ENCODE data around the gene AGBL1. TPM values are rescaled to one million over a fixed set of nuclear protein-coding genes. Genes with fewer than 3 reads are reported as not detected.

Gene AGBL1
- total and polyA plus RNA-seq, 4 donors = not detected

DNA sequence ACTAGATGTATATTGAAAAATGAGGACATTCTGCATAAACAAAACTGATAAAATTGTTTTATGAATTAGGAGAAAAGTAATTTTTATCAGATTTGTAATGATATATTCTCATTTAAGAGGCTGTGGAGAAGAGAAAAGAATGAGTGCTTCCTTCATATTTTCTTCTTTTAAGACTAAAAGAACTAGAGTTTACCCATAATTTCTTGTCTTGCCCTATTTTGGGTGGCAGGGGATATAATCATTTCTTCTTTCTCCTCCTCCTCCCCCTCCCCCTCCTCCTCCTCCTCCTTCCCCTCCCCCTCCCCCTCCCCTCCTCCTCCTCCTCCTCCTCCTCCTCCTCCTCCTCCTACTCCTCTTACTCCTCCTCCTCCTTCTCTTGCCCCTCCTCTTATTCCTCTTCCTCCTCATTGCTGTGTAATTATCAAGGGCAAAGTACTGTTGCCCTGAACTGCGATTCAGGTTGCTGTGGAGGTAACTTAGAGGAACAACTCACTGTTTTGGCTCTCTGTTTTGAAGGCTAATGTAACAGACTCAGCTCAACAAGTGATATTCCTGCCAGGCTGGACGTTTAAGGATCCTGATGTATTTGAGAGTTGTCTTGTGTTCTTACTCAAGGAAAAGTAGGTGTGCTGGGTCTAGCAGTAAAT is 555.4 kb downstream of the AGBL1 start:
- 49% methylated on average over 2 of the region's 2 CpGs for whole genome bisulfite sequencing
- H3K36me3 ChIP-seq (ENCODE audit: control insufficient read depth in 4 of 4, insufficient read depth in 3 of 4, low read depth in 1 of 4, low read length in 3 of 4) = no peaks in the 10 kb centered on the region
- no peaks in the 10 kb centered on the region for H3K9me3 ChIP-seq (ENCODE audit: control insufficient read depth in 4 of 4, low read length in 3 of 4)
- H3K9ac ChIP-seq (ENCODE audit: low read depth in 1 of 2, low read length in 2 of 2) = no peak overlapping the region
- H3K4me1 ChIP-seq (ENCODE audit: control insufficient read depth in 4 of 4, insufficient read depth in 4 of 4, low read length in 3 of 4) = no peaks in the 10 kb centered on the region
- no peak overlapping the region for H3K27ac ChIP-seq (ENCODE audit: low read depth in 1 of 2, low read length in 2 of 2)
- no peak for DNase-seq (ENCODE audit: low spot score)
- H3K4me3 ChIP-seq (ENCODE audit: low read depth in 1 of 3, low read length in 3 of 3) = no peak overlapping the region
- TF ChIP-seq SP1 (IDR thresholded peaks at IDR 0.05) (no peak), YY1 (IDR thresholded peaks at IDR 0.05) (no peak), ATF3 (IDR thresholded peaks at IDR 0.05) (no peak), GABPA (IDR thresholded peaks at IDR 0.05 in 1 of 2, conservative IDR thresholded peaks at IDR 0.05 in 1 of 2) (no peak), RXRA (IDR thresholded peaks at IDR 0.05) (no peak), ZBTB33 (IDR thresholded peaks at IDR 0.05) (no peak), TAF1 (conservative IDR thresholded peaks at IDR 0.05) (no peak), HNF4A (conservative IDR thresholded peaks at IDR 0.05) (no peak), FOXA2 (IDR thresholded peaks at IDR 0.05) (no peak)
- TF ChIP-seq, protein P1, sequence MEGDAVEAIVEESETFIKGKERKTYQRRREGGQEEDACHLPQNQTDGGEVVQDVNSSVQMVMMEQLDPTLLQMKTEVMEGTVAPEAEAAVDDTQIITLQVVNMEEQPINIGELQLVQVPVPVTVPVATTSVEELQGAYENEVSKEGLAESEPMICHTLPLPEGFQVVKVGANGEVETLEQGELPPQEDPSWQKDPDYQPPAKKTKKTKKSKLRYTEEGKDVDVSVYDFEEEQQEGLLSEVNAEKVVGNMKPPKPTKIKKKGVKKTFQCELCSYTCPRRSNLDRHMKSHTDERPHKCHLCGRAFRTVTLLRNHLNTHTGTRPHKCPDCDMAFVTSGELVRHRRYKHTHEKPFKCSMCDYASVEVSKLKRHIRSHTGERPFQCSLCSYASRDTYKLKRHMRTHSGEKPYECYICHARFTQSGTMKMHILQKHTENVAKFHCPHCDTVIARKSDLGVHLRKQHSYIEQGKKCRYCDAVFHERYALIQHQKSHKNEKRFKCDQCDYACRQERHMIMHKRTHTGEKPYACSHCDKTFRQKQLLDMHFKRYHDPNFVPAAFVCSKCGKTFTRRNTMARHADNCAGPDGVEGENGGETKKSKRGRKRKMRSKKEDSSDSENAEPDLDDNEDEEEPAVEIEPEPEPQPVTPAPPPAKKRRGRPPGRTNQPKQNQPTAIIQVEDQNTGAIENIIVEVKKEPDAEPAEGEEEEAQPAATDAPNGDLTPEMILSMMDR (IDR thresholded peaks at IDR 0.05; ENCODE audit: low read depth, low read length, missing input control) = no peak
- H3K27me3 ChIP-seq (ENCODE audit: control insufficient read depth in 4 of 4, insufficient read depth in 4 of 4, low read length in 3 of 4) = no peaks in the 10 kb centered on the region

DNA sequence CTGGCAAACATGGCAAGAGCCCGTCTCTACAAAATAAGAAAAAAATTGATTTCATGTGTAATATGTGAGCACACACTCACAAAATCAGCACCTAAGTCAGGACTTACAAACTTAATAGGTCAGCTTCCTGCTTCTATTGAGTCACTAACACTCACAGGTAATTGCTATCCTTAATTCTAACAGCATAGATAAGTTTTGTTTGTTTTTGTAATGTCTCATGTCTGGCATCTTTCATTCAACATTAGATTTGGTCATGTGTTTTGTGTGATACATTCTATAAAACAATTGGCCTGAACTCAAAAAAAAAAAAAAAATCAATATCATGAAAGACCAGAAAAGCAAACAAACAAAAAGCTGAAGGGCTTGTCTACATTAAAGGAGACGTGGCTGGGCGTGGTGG is 564.7 kb downstream of the AGBL1 start:
- WGBS = 57% methylated on average over 3 of the region's 3 CpGs

More for the DNA sequence above, 564.7 kb downstream of the AGBL1 start:
- Histone ChIP-seq H3K4me3 (ENCODE audit: low read depth in 1 of 3, low read length in 3 of 3) (no peak overlapping the region), H3K27ac (ENCODE audit: low read depth in 1 of 2, low read length in 2 of 2) (no peak overlapping the region), H3K4me1 (ENCODE audit: control insufficient read depth in 4 of 4, insufficient read depth in 4 of 4, low read length in 3 of 4) (no peaks in the 10 kb centered on the region), H3K9ac (ENCODE audit: low read depth in 1 of 2, low read length in 2 of 2) (no peak overlapping the region), H3K27me3 (ENCODE audit: control insufficient read depth in 4 of 4, insufficient read depth in 4 of 4, low read length in 3 of 4) (no peaks in the 10 kb centered on the region), H3K9me3 (ENCODE audit: control insufficient read depth in 4 of 4, low read length in 3 of 4) (peaks cover 0 to 3% (median 0%) of the 10 kb centered on the region in 4 donors), H3K36me3 (ENCODE audit: control insufficient read depth in 4 of 4, insufficient read depth in 3 of 4, low read depth in 1 of 4, low read length in 3 of 4) (no peaks in the 10 kb centered on the region)
- TF ChIP-seq GABPA (IDR thresholded peaks at IDR 0.05 in 1 of 2, conservative IDR thresholded peaks at IDR 0.05 in 1 of 2) (no peak), RXRA (IDR thresholded peaks at IDR 0.05) (no peak), YY1 (IDR thresholded peaks at IDR 0.05) (no peak), TAF1 (conservative IDR thresholded peaks at IDR 0.05) (no peak), ATF3 (IDR thresholded peaks at IDR 0.05) (no peak), ZBTB33 (IDR thresholded peaks at IDR 0.05) (no peak), FOXA2 (IDR thresholded peaks at IDR 0.05) (no peak), EGR1 (IDR thresholded peaks at IDR 0.05; ENCODE audit: low read depth in 2 of 2) (no peak), HNF4A (conservative IDR thresholded peaks at IDR 0.05) (no peak), SP1 (IDR thresholded peaks at IDR 0.05) (no peak)
- TF ChIP-seq, protein P1 (IDR thresholded peaks at IDR 0.05; ENCODE audit: low read depth, low read length, missing input control) = no peak
- TF ChIP-seq, protein P2, sequence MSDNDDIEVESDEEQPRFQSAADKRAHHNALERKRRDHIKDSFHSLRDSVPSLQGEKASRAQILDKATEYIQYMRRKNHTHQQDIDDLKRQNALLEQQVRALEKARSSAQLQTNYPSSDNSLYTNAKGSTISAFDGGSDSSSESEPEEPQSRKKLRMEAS (IDR thresholded peaks at IDR 0.05) = no peak
- DNase-seq (ENCODE audit: low spot score) = no peak
